HG02852 (cell line): ENCODE measurements around the gene PLAC1.

ENCODE experiments used
- ATAC-seq: cut with Tn5 transposase; IDR thresholded peaks from one replicate; pipeline ENCODE4 v1.9.1; 2021; ENCODE audit warnings: mild to moderate bottlenecking, moderate library complexity; ENCODE audit not compliant: unreplicated experiment

PLAC1 gene

GRCh38 chrX:134658002-134658759 is at the start of gene PLAC1:
PLAC1 (minus strand) TSS chrX:134658471; CDS start chrX:134566682, 91,789 bp downstream.
- ATAC-seq: no peak

GRCh38 chrX:134706138-134706537 is 47.9 kb upstream of the PLAC1 start:
- ATAC-seq: no peak

DNA sequence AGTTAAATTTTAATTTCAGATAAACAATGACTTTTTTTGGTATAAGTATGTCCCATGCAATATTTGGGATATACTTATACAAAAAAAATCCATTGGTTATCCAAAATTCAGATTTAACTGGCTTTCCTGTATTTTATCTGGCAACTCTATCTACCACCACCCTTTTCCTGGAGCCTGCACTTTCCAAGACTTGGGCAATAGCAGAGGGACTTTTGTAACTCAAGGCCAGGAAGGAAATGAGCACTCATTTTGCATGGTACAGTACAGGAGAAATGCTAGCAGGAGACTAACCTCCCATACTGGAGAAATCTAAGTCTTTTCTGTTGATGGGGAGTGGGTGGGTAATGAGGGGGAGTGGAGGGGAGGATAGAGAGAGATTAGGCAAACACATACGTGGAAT is 37.7 kb upstream of the PLAC1 start:
- ATAC-seq: no peak

DNA sequence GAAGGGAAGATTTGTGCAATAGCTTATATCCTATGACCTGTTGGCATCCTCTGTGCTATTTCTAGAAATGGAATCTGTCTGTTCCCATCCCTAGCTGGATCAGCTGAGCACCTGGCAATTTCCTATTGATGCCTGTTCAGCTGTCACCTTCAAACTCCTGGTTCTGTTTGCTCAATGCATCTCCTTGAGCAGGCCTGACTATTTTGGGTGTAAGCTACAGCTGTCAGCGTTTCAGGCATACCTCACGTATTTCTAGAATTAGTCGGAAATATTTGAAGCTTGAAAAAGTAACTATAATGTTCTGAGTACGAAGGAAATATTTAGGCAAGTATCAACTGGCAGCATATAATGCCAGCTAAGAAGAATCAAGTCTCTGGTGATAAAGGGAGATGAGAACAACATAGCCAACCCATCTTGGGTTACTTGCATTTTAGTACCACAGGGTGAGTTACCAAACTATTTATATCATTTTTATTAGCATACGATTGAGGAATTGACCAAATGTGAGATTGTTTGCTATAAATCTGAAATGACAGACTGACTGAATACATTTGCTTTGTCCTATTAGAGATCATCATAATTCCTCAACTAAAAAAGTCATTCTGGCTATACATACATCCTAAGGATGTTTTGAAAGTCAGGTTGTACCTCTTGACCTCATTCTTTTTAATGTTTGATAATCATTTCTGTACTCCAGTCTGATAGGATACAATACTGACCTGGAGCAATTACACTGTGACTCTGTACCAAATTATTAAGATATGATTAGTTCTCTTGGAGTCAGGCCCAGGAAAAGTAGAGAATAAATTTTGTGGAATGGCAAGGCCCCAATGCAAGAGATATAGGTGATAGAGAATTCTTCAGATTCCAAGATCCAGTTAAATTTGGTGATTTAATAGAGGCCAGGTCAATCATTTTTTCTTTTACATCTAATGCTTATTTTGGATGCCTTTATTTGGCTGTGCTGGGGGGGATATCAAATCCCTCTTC is 36.4 kb upstream of the PLAC1 start:
- ATAC-seq: no peak

- no peak for ATAC-seq
Observed at GRCh38 chrX:134693644-134694043, 35.4 kb upstream of the PLAC1 start.

DNA sequence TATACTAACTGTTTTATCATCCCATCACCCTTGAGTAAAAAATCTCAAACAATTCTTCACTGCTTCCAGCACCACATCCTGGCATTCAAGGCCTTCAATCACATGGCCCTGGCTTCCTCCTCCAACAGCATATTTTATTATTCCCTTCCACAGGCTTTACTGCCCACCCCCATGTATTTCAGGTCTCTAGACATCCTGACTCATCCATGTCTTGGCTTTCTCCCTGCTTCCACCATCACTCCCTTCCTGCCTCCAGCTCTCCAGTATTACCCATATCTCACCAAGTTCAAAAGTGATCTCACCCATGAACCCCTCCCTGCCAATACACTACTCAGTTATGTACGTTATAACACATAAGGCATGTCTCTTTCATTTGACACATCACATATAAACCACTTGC is 34.7 kb upstream of the PLAC1 start:
- ATAC-seq: no peak

DNA sequence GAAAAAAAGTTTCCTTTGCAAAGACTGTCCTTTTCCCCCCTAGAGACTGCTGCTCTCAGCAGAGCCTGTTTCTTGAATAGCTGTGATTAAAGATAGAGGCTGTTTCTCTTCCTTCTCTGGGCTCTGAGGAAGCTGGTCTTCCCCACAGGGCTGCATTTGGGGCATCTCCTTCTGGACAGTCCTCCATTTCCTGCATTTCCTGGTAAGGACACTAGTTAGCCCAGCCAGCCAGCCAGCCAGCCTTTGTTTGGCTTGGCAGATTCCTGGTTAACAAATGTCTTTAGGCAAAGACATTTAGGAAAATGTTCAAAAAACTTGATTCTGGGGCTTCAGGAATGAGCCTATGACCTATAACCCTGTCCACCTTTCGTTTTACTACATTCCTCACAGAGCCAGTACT is 34.0 kb upstream of the PLAC1 start:
- ATAC-seq: no peak

GRCh38 chrX:134691453-134691852 is 33.2 kb upstream of the PLAC1 start:
- ATAC-seq: no peak

DNA sequence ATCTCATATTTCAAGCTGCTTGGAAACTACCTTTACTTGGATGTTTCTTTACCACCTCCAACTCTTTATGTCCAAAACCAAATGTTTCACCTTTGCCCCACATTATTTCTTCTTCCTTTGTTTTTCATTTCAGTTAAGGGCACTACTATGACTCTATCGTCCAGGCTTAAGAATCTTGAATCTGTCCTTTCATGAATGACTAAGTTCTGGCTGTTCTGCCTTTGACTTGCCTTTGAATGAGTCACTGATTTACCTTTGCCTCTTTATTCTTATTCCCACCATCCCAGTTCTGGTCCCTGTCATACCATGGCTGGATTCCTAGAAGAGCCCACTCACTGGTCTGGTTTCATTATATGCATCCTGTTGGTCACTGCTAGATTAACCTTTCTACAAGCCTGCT is 30.6 kb upstream of the PLAC1 start:
- ATAC-seq: no peak

GRCh38 chrX:134688031-134688823 is 30.0 kb upstream of the PLAC1 start:
- ATAC-seq: no peak

DNA sequence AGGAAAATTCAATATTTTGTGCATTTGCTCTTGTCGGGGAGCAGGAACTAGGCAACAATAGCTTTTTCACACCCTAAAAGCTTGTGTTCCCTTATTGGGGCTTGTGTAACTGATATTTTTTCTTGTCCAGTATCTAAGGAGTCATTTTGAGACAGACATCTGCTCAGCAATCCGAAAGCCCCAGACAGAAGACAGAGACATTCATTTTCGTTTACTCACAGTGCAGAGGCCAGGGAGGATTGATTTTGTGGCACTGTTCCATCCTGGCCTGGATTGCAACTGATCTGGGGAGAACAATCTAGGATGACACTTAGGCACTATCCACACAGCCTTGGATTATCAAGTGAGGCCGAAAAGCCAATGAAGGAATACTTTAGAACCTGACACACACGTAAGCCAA is 27.4 kb upstream of the PLAC1 start:
- ATAC-seq: no peak

- ATAC-seq: no peak
Observed at GRCh38 chrX:134684956-134685355, 26.7 kb upstream of the PLAC1 start.

- no peak for ATAC-seq
Observed at GRCh38 chrX:134683351-134684005, 25.2 kb upstream of the PLAC1 start.

DNA sequence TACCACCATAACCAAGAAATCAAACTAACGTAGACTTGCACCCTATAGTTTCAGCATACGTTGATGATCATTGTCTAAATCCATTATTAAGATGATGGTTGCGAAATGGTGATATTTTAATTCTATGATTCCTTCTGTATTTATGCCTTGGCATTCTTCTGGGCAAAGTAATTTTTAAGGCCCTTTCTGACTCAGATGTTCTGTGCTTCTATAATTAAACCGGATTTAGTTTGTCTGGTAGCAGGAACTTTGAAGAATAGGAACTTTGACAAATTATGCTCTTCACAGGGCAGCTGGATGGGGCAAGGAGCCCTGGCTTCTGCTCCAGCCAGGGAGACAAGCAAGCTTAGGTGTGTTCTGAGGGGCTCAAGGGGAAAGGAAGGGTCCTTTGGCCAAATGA is 23.8 kb upstream of the PLAC1 start:
- ATAC-seq: no peak

GRCh38 chrX:134679644-134680043 is 21.4 kb upstream of the PLAC1 start:
- no peak for ATAC-seq

DNA sequence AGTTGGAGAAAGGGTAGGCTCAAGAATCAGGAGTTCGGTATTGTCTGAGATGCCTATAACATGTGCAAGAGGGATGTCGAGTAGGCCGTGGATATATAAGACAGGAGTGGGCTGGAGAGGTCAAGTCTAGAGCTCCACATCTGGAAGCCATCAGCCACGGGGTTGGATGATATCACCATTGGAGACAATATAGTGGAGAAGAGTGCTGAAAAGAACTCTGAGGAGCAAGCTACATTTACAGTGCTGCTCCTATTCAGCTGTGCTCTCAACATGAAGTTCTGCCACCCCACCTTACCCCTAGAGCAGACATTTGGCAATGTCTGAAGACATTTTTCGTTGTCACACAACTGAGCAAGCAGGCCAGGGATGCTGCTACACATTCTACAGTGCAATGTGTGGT is 20.9 kb upstream of the PLAC1 start:
- ATAC-seq: no peak

DNA sequence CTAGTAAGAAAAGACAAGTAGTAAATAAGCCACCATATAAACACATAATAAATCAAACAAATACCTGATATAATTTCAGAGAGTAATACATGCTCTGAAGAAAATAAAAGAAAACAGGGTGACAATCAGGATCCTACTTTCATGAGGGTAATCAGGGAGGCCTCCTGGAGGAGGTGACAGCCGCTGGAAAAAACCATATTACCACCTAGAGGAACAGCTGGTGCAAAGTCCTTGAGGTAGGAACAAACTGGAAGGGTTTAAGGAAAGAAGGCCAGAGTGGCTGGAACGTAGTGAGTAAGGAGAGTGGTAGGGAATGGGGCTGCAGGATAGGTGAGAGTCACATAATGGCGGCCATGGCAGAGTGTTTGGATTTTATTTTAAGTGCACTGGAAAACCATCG is 19.1 kb upstream of the PLAC1 start:
- no peak for ATAC-seq

DNA sequence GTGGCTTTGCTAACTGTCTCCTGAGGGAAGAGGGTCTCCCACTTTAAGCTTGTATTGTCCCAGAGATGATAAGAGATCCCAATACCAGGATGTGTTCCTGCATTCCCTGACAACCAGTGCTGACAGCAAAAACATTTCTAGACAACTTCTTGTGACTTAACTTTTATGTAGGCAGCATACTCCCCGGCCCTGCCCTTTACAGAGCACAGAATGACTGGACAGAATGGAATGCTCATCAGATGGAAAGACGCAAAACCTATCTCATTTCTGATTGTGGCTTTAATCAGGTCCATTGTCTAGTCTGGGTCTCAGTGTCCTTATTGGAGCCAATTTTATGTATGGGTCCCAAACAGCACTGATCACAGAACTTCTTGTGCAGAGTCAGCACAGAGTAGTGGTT is 18.2 kb upstream of the PLAC1 start:
- ATAC-seq: no peak

GRCh38 chrX:134673123-134673522 is 14.9 kb upstream of the PLAC1 start:
- no peak for ATAC-seq

GRCh38 chrX:134672101-134672500 is 13.8 kb upstream of the PLAC1 start:
- no peak for ATAC-seq

DNA sequence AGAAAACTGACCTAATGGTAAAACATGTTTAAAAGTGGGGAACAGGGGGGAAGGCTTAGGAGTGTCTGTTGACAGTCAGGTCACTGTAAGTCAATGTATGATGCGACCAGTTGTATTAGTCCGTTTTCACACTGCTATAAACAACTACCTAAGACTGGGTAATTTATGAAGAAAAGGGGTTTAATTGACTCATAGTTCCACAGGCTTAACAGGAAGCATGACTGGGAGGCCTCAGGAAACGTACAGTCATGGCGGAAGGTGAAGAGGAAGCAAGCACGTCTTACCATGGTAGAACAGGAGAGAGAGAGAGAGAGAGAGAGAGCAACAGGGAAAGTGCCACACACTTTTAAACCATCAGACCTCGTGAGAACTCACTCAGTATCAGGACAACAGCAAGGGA is 13.0 kb upstream of the PLAC1 start:
- no peak for ATAC-seq
